Ishikawa (cell line): Measurements from ENCODE around the gene GUCD1.

Experiments
- CEBPB ChIP-seq: IDR thresholded peaks from 2 replicates; pipeline ENCODE4 v1.6.1; 2012
- CREB1 ChIP-seq: IDR thresholded peaks from 2 replicates; pipeline ENCODE4 v1.6.1; 2012; ENCODE audit warnings: low read depth
- EGR1 ChIP-seq: IDR thresholded peaks from 2 replicates; pipeline ENCODE4 v1.6.1; 2012
- EP300 ChIP-seq: IDR thresholded peaks from 2 replicates; pipeline ENCODE4 v1.6.1; 2012; ENCODE audit warnings: borderline replicate concordance
- FOXM1 ChIP-seq: IDR thresholded peaks from 2 replicates; pipeline ENCODE4 v1.6.1; 2012; ENCODE audit warnings: low read depth, borderline replicate concordance
- RAD21 ChIP-seq: IDR thresholded peaks from 2 replicates; pipeline ENCODE4 v1.6.1; 2012; ENCODE audit warnings: low read depth
- REST ChIP-seq: IDR thresholded peaks from 2 replicates; pipeline ENCODE4 v1.6.1; 2012; ENCODE audit warnings: low read depth, mild to moderate bottlenecking
- TAF1 ChIP-seq: IDR thresholded peaks from 2 replicates; pipeline ENCODE4 v1.6.1; 2012; ENCODE audit warnings: low read depth, mild to moderate bottlenecking
- TCF12 ChIP-seq: IDR thresholded peaks from 2 replicates; pipeline ENCODE4 v1.6.1; 2012; ENCODE audit warnings: low read depth
- USF1 ChIP-seq: IDR thresholded peaks from 2 replicates; pipeline ENCODE4 v1.6.1; 2012
- YY1 ChIP-seq: IDR thresholded peaks from 2 replicates; pipeline ENCODE4 v1.6.1; 2012; ENCODE audit warnings: low read depth
- ZBTB7A ChIP-seq: IDR thresholded peaks from 2 replicates; pipeline ENCODE4 v1.6.1; 2012; ENCODE audit warnings: low read depth
- TF ChIP-seq, protein P1 (sequence below): IDR thresholded peaks from 2 replicates; pipeline ENCODE4 v1.6.1; 2012

- TF ChIP-seq ZBTB7A = no peak
- TF ChIP-seq EP300 = no peak
- TF ChIP-seq CREB1 = no peak
- TF ChIP-seq FOXM1 = no peak
- no peak for TF ChIP-seq REST
- TF ChIP-seq, protein P1, sequence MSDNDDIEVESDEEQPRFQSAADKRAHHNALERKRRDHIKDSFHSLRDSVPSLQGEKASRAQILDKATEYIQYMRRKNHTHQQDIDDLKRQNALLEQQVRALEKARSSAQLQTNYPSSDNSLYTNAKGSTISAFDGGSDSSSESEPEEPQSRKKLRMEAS = no peak
- no peak for TF ChIP-seq CEBPB
- TF ChIP-seq YY1 = no peak
- no peak for TF ChIP-seq RAD21
- TF ChIP-seq TCF12 = no peak
- TF ChIP-seq TAF1 = no peak
- TF ChIP-seq USF1 = no peak
- no peak for TF ChIP-seq EGR1
These were observed 24.3 kb upstream of the GUCD1 start for GRCh38 chr22:24579258-24579601.
